IMR-90 (cell line): Measurements from ENCODE around the gene LARP4B. TPM values are rescaled to one million over a fixed set of nuclear protein-coding genes. Genes with fewer than 3 reads are reported as not detected.

Source experiments
- ATAC-seq: fragments of 200-7000 bp; cut with Tn5 transposase; 2 replicates; pipeline ENCODE4 v1.9.1; 2020; ENCODE audit warnings: low read depth, mild to moderate bottlenecking, moderate library complexity
- BruUV-seq: library from RNA; stranded (reverse); fragments of 400-500 nt; replicated peaks from 2 replicates; lab custom pipeline; 2021; lab: Mats Ljungman, UMichigan
- CTCF ChIA-PET: fragments of 300-600 bp; formaldehyde crosslinking; extraction: SDS; loops from one replicate; lab custom pipeline; 2021; ENCODE audit warnings: antibody characterized with exemption; lab: Yijun Ruan, JAX
- POLR2A ChIA-PET: fragments of 300-600 bp; sonication (Branson Sonifier 250); formaldehyde crosslinking; loops from one replicate; lab custom pipeline; 2022; ENCODE audit warnings: antibody characterized with exemption; ENCODE audit not compliant: unreplicated experiment; lab: Charles Lee
- DNase-seq: peaks from one replicate; pipeline ENCODE4 v3.0.0; 2013
- H2AFZ ChIP-seq: replicated peaks from 2 replicates; pipeline ENCODE3; 2013; ENCODE audit warnings: low read length, mild to moderate bottlenecking; ENCODE audit not compliant: poor library complexity
- H2AK5ac ChIP-seq: 2 replicates; pipeline ENCODE4 v1.6.1; 2013; ENCODE audit warnings: low read depth, low read length, inconsistent platforms
- H2AK9ac ChIP-seq: replicated peaks from 2 replicates; pipeline ENCODE3; 2013; ENCODE audit warnings: mild to moderate bottlenecking, low read depth, low read length, moderate library complexity; ENCODE audit not compliant: poor library complexity
- H2BK120ac ChIP-seq: 2 replicates; pipeline ENCODE4 v1.6.1; 2013; ENCODE audit warnings: low read depth, low read length, inconsistent platforms
- H2BK15ac ChIP-seq: 3 replicates; pipeline ENCODE4 v1.6.1; 2013; ENCODE audit warnings: low read depth, low read length, inconsistent platforms
- H2BK20ac ChIP-seq: 2 replicates; pipeline ENCODE4 v1.6.1; 2013; ENCODE audit warnings: low read depth, mild to moderate bottlenecking, inconsistent platforms, low read length, moderate library complexity
- H2BK5ac ChIP-seq: 2 replicates; pipeline ENCODE4 v1.6.1; 2013; ENCODE audit warnings: mild to moderate bottlenecking, low read depth, low read length, inconsistent platforms; ENCODE audit not compliant: poor library complexity, severe bottlenecking
- H3K14ac ChIP-seq: replicated peaks from 2 replicates; pipeline ENCODE4 v1.6.1; 2013; ENCODE audit warnings: low read depth, low read length, inconsistent platforms
- H3K18ac ChIP-seq: 2 replicates; pipeline ENCODE4 v1.6.1; 2013; ENCODE audit warnings: low read depth, low read length, control low read depth
- H3K23ac ChIP-seq: 2 replicates; pipeline ENCODE4 v1.6.1; 2013; ENCODE audit warnings: low read depth, low read length, inconsistent platforms
- H3K27ac ChIP-seq: 2 replicates; pipeline ENCODE4 v1.5.1; 2013; ENCODE audit warnings: mild to moderate bottlenecking, control low read depth, low read length; ENCODE audit not compliant: insufficient read depth
- H3K27me3 ChIP-seq: 2 replicates; pipeline ENCODE4 v1.6.1; 2013; ENCODE audit warnings: low read length; ENCODE audit not compliant: control insufficient read depth, insufficient read depth
- H3K36me3 ChIP-seq: 2 replicates; pipeline ENCODE4 v1.6.1; 2013; ENCODE audit warnings: low read length, mixed read lengths; ENCODE audit not compliant: control insufficient read depth, insufficient read depth
- H3K4ac ChIP-seq: 2 replicates; pipeline ENCODE4 v1.6.1; 2013; ENCODE audit warnings: low read depth, low read length, inconsistent platforms
- H3K4me1 ChIP-seq: 2 replicates; pipeline ENCODE4 v1.6.1; 2013; ENCODE audit warnings: low read length, mixed read lengths; ENCODE audit not compliant: control insufficient read depth, insufficient read depth
- H3K4me2 ChIP-seq: 2 replicates; pipeline ENCODE4 v1.6.1; 2013; ENCODE audit warnings: low read depth, mild to moderate bottlenecking, control low read depth, low read length, moderate library complexity
- H3K4me3 ChIP-seq: 2 replicates; pipeline ENCODE4 v1.5.1; 2013; ENCODE audit warnings: low read depth, mild to moderate bottlenecking, control low read depth, low read length, moderate library complexity; ENCODE audit not compliant: insufficient read depth
- H3K56ac ChIP-seq: 2 replicates; pipeline ENCODE4 v1.6.1; 2013; ENCODE audit warnings: low read length, inconsistent platforms; ENCODE audit not compliant: insufficient read depth; ENCODE audit errors: extremely low read depth
- H3K79me1 ChIP-seq, 2 experiments: 2 replicates each; pipeline ENCODE4 v1.6.1; 2013; ENCODE audit warnings: low read length in 2 of 2, inconsistent platforms in 1 of 2, low read depth in 1 of 2
- H3K9ac ChIP-seq: 2 replicates; pipeline ENCODE4 v1.6.1; 2013; ENCODE audit warnings: low read depth, low read length, control low read depth
- H3K9me1 ChIP-seq: 2 replicates; pipeline ENCODE4 v1.6.1; 2013; ENCODE audit warnings: low read length, inconsistent platforms; ENCODE audit not compliant: insufficient read depth
- H3K9me3 ChIP-seq: 2 replicates; pipeline ENCODE4 v1.6.1; 2013; ENCODE audit warnings: low read length; ENCODE audit not compliant: control insufficient read depth, insufficient read depth
- H4K20me1 ChIP-seq: 2 replicates; pipeline ENCODE4 v1.6.1; 2013; ENCODE audit warnings: low read length, inconsistent platforms; ENCODE audit not compliant: insufficient read depth
- H4K5ac ChIP-seq: 2 replicates; pipeline ENCODE4 v1.6.1; 2013; ENCODE audit warnings: mild to moderate bottlenecking, low read depth, low read length, control low read depth
- H4K8ac ChIP-seq, 2 experiments: 2 replicates each; pipeline ENCODE4 v1.6.1; 2013; ENCODE audit warnings: low read depth in 2 of 2, low read length in 2 of 2, control low read depth in 1 of 2, inconsistent platforms in 1 of 2
- H4K91ac ChIP-seq: 2 replicates; pipeline ENCODE4 v1.6.1; 2013; ENCODE audit warnings: low read depth, low read length, inconsistent platforms; ENCODE audit not compliant: insufficient read depth
- CEBPB ChIP-seq: IDR thresholded peaks from 2 replicates; pipeline ENCODE4 v1.6.1; 2012; ENCODE audit warnings: low read depth, low read length, improper control_type of control experiment
- CHD1 ChIP-seq: IDR thresholded peaks from 2 replicates; pipeline ENCODE4 v1.6.1; 2012; ENCODE audit warnings: low read depth, low read length, improper control_type of control experiment
- ELK1 ChIP-seq: fragments of 150-350 bp; IDR thresholded peaks from 2 replicates; pipeline ENCODE4 v1.6.1; 2016; ENCODE audit warnings: low read depth, mild to moderate bottlenecking, low read length, moderate library complexity, borderline replicate concordance
- FOS ChIP-seq: fragments of 150-350 bp; IDR thresholded peaks from 2 replicates; pipeline ENCODE4 v1.6.1; 2016; ENCODE audit warnings: low read depth, low read length
- MAZ ChIP-seq: IDR thresholded peaks from 2 replicates; pipeline ENCODE4 v1.6.1; 2012; ENCODE audit warnings: low read depth, mild to moderate bottlenecking, low read length, improper control_type of control experiment, moderate library complexity, borderline replicate concordance
- NFE2L2 ChIP-seq: fragments of 150-350 bp; IDR thresholded peaks from 2 replicates; pipeline ENCODE4 v1.6.1; 2016; ENCODE audit warnings: low read depth, mild to moderate bottlenecking, low read length
- POLR2A ChIP-seq: IDR thresholded peaks from 2 replicates; pipeline ENCODE4 v1.6.1; 2012; ENCODE audit warnings: mild to moderate bottlenecking, low read depth, low read length
- RAD21 ChIP-seq: IDR thresholded peaks from 2 replicates; pipeline ENCODE4 v1.6.1; 2012; ENCODE audit warnings: low read length, improper control_type of control experiment
- RCOR1 ChIP-seq: IDR thresholded peaks from 2 replicates; pipeline ENCODE4 v1.6.1; 2012; ENCODE audit warnings: mild to moderate bottlenecking, low read length, improper control_type of control experiment; ENCODE audit not compliant: insufficient replicate concordance
- RFX5 ChIP-seq: IDR thresholded peaks from 2 replicates; pipeline ENCODE4 v1.8.0; 2012; ENCODE audit warnings: low read depth, mild to moderate bottlenecking, low read length, moderate library complexity
- SMC3 ChIP-seq: fragments of 150-350 bp; IDR thresholded peaks from 2 replicates; pipeline ENCODE4 v1.6.1; 2016; ENCODE audit warnings: low read depth, mild to moderate bottlenecking, antibody characterized with exemption, low read length, moderate library complexity
- WGBS, 2 experiments: methylation state at CpG; one replicate each; pipeline versions ENCODE4 v1.1.5 to v1.1.7; 2013; ENCODE audit warnings: missing lambda C conversion rate in 2 of 2; ENCODE audit not compliant: insufficient read length in 1 of 2; ENCODE audit errors: extremely low coverage in 2 of 2; 5-methylcytosine and 5-hydroxymethylcytosine counted together
- dilution Hi-C: fragments of 300-500 bp; cut with HindIII; formaldehyde crosslinking; loops from one replicate; pipeline ENCODE4 v1.14.3; 2018; ENCODE audit warnings: low sequenced_read_pairs; ENCODE audit not compliant: unreplicated experiment
- in situ Hi-C: fragments of 300-500 bp; cut with MboI; formaldehyde crosslinking; loops from 3 replicates; pipeline ENCODE4 v1.14.3; 2019; ENCODE audit warnings: low sequenced_read_pairs, inconsistent platforms, mixed read lengths
- intact Hi-C: fragments of 100-400 bp; cut with micrococcal nuclease; formaldehyde crosslinking; loops from 2 replicates; pipeline ENCODE4 v1.10.0; 2022
- polyA plus RNA-seq, 3 experiments: library from polyadenylated mRNA; depleted of rRNA; stranded (reverse); fragments of >200 nt; gene quantifications; 2 replicates each; pipeline ENCODE4 v1.2.3, GENCODE V29; 2012; ENCODE audit warnings: low replicate concordance in 1 of 3
- total RNA-seq: library from RNA; depleted of rRNA; stranded (reverse); fragments of >200 nt; gene quantifications from 2 replicates; pipeline ENCODE4 v1.2.3, GENCODE V29; 2012
- TF ChIP-seq, protein P1 (sequence below): fragments of 150-350 bp; IDR thresholded peaks from 2 replicates; pipeline ENCODE4 v1.6.1; 2017; ENCODE audit warnings: mild to moderate bottlenecking, antibody characterized with exemption, low read length, low read depth

LARP4B gene
- total and polyA plus RNA-seq, 2 of the 4 experiments (the other 2 are of a cell fraction), result 24.3 to 25.5 TPM

DNA sequence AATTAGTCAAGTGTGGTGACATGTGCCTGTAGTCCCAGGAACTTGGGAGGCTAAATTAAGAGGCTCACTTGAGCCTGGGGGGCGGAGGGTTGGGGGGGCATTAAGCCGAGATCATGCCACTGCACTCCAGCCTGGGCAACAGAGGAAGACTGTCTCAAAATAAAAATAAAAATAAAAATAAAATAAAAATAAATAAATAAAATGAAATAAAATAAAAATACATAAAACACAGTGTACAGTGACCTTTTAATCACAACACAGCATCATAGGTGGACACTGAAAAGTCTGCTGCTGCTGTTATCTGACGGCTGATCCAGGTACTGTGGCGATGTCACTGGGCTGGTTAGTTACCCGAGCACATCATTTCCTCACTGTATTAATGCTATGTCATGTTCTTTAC, 27.1 kb downstream of the LARP4B start:
- Histone ChIP-seq H3K56ac (no peak overlapping the region), H2AFZ (no peak overlapping the region), H4K8ac (no peak overlapping the region), H3K4me3 (no peak overlapping the region), H2BK5ac (no peak overlapping the region), H4K5ac (no peak overlapping the region), H3K9ac (no peak overlapping the region), H4K91ac (no peak overlapping the region), H2BK120ac (no peak overlapping the region), H3K27ac (no peak overlapping the region), H4K20me1 (peaks cover 68% of the 10 kb centered on the region), H3K14ac (no peak overlapping the region), H3K4me1 (peaks cover 2% of the 10 kb centered on the region; the same call in 1 of the 2 replicates), H3K79me1 (peaks cover 34 to 76% of the 10 kb centered on the region in 2 experiments; a peak in 3 of 4 replicates), H3K4ac (no peak overlapping the region), H3K27me3 (no peaks in the 10 kb centered on the region), H2BK15ac (no peak overlapping the region), H2AK5ac (no peak overlapping the region), H3K9me3 (no peaks in the 10 kb centered on the region), H3K36me3 (peaks cover 14% of the 10 kb centered on the region), H3K9me1 (peaks cover 18% of the 10 kb centered on the region), H3K18ac (no peak overlapping the region), H3K4me2 (no peak overlapping the region), H2BK20ac (no peak overlapping the region), H2AK9ac (no peak overlapping the region), H3K23ac (no peak overlapping the region; the same call in 1 of the 2 replicates)
- ChIA-PET POLR2A (no interaction called here), CTCF (interaction anchor here (2.5 kb wide), 1 partner anchor 10 kb away, joined by 7 read pairs; no protein-coding TSS in a partner anchor)
- intact Hi-C loops, result no loop called here
- WGBS, 2 experiments, result no CpG with 5 or more reads among the region's 5 CpGs
- dilution Hi-C loops, result no loop called here
- DNase-seq, result no peak
- in situ Hi-C loops, result no loop called here
- no peak for ATAC-seq
- TF ChIP-seq RAD21, result no peak
- no peak for TF ChIP-seq FOS
- TF ChIP-seq POLR2A, result no peak
- no peak for TF ChIP-seq CHD1
- no peak for TF ChIP-seq SMC3
- TF ChIP-seq NFE2L2, result no peak
- TF ChIP-seq CEBPB, result no peak
- no peak for TF ChIP-seq RFX5
- no peak for TF ChIP-seq ELK1
- TF ChIP-seq RCOR1, result no peak
- TF ChIP-seq MAZ, result no peak
- TF ChIP-seq, protein P1, sequence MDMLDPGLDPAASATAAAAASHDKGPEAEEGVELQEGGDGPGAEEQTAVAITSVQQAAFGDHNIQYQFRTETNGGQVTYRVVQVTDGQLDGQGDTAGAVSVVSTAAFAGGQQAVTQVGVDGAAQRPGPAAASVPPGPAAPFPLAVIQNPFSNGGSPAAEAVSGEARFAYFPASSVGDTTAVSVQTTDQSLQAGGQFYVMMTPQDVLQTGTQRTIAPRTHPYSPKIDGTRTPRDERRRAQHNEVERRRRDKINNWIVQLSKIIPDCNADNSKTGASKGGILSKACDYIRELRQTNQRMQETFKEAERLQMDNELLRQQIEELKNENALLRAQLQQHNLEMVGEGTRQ, result no peak
- no TSS peak for BruUV-seq
